ENCODE data around the gene LIMA1.

DNA sequence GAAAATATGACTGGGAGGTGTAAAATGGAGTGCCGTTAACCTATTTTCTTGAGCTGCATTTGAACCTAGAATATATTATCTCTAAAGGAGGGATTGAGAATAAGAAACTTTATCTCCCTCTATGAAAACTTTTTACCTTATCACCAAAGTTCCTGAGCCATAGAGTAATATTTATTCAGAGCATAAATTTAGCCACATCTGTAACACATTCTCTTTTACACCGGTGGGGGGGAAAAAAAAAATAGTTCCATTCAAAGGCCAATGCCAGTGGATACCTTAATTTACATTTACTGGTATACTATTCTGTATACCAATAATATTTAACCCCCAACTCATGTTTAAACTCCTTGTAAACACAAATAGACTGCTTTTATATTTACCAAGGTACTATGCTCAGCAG, 137.9 kb downstream of the LIMA1 start:
- TF ChIP-seq CTCF (IDR thresholded peaks at IDR 0.05; ENCODE audit: insufficient read depth, low read length, poor library complexity, severe bottlenecking) (no peak), EZH2phosphoT487 (conservative IDR thresholded peaks at IDR 0.05; ENCODE audit: low read length) (no peak)
